Upper lobe of left lung (tissue), 6 donors: ENCODE measurements around the gene CD70. TPM values are rescaled to one million over a fixed set of nuclear protein-coding genes. Genes with fewer than 3 reads are reported as not detected.

Experiments
- ATAC-seq, 2 donors: fragments of 200-7000 bp; cut with Tn5 transposase; one replicate each; pipeline ENCODE4 v1.9.1; 2022; ENCODE audit warnings: mild to moderate bottlenecking in 2 of 2, moderate library complexity in 2 of 2; ENCODE audit not compliant: low FRiP score in 2 of 2
- DNase-seq, 2 donors: peaks; one replicate each; pipeline ENCODE4 v3.0.0-alpha.2; 2019 to 2020
- H3K27ac ChIP-seq, 4 donors: fragments of 200-600 bp; sonication (generic); one replicate each; pipeline ENCODE4 v1.5.1; 2016 to 2019
- H3K27me3 ChIP-seq, 4 donors: fragments of 200-600 bp; sonication (generic); one replicate each; pipeline ENCODE4 v1.5.1; 2017 to 2019
- H3K36me3 ChIP-seq, 4 donors: fragments of 200-600 bp; sonication (generic); one replicate each; pipeline ENCODE4 v1.5.1; 2016 to 2019
- H3K4me1 ChIP-seq, 4 donors: fragments of 200-600 bp; sonication (generic); one replicate each; pipeline ENCODE4 v1.5.1; 2018 to 2019
- H3K4me3 ChIP-seq, 4 donors: fragments of 200-600 bp; sonication (generic); one replicate each; pipeline ENCODE4 v1.5.1; 2017 to 2019; ENCODE audit warnings: mild to moderate bottlenecking in 2 of 4, moderate library complexity in 1 of 4
- H3K9me3 ChIP-seq, 4 donors: fragments of 200-600 bp; sonication (generic); one replicate each; pipeline ENCODE4 v1.5.1; 2018 to 2019
- CTCF ChIP-seq, 6 experiments: fragments of 450-650 bp in 4 of 6; fragments of 200-600 bp in 2 of 6; sonication (generic) in 2 of 6; IDR thresholded peaks; one replicate each; pipeline ENCODE4 v1.5.1; 2016 to 2019; ENCODE audit warnings: antibody characterized with exemption in 6 of 6
- EP300 ChIP-seq, 4 donors: sonication (generic); formaldehyde crosslinking; IDR thresholded peaks; one replicate each; pipeline ENCODE4 v1.5.1; 2017; ENCODE audit warnings: antibody characterized with exemption in 4 of 4, control low read depth in 2 of 4
- POLR2A ChIP-seq, 4 donors: fragments of 450-650 bp; IDR thresholded peaks; one replicate each; pipeline ENCODE4 v1.5.1; 2016 to 2017; ENCODE audit warnings: antibody characterized with exemption in 4 of 4, mild to moderate bottlenecking in 2 of 4
- POLR2AphosphoS5 ChIP-seq, 2 donors: sonication (generic); formaldehyde crosslinking; IDR thresholded peaks; one replicate each; pipeline ENCODE4 v1.5.1; 2017; ENCODE audit warnings: antibody characterized with exemption in 2 of 2
- WGBS, 2 donors: methylation state at CpG; one replicate each; pipeline ENCODE4 v1.1.5; 2017 to 2018; 5-methylcytosine and 5-hydroxymethylcytosine counted together
- total RNA-seq, 6 donors: library from RNA; depleted of rRNA in 4 of 6; stranded (reverse); fragments of >200 nt in 4 of 6; gene quantifications; one replicate each; pipeline versions ENCODE4 v1.1.0 to v1.2.1, GENCODE V29; 2016 to 2021
- donor health status: DM: no; HTN: no; CAD: no; lungs with moderate emphysema.
- donor health status: DM: no; HTN: yes; CAD: no; lungs with severe emphysema.

Gene CD70
- total RNA-seq, 6 donors from 2014 or later = 0.31 to 1.3 TPM; not detected in 4

GRCh38 chr19:6580313-6580712 is 10.6 kb downstream of the CD70 start:
- Histone ChIP-seq H3K9me3 (no peaks in the 10 kb centered on the region), H3K4me1 (peaks cover 0 to 7% (median 0%) of the 10 kb centered on the region in 4 donors), H3K27ac (no peak overlapping the region), H3K27me3 (no peaks in the 10 kb centered on the region), H3K36me3 (no peaks in the 10 kb centered on the region), H3K4me3 (no peak overlapping the region)
- TF ChIP-seq POLR2AphosphoS5 (IDR thresholded peaks at IDR 0.05) (no peak), POLR2A (IDR thresholded peaks at IDR 0.05) (no peak), CTCF (IDR thresholded peaks at IDR 0.05) (no peak), EP300 (IDR thresholded peaks at IDR 0.05) (no peak)
- ATAC-seq = peak in 1 of 2 donors; percentile 68
- 85 to 90% methylated on average over 8 of the region's 8 CpGs for WGBS, 2 donors
- peak in 1 of 2 donors; percentile 34 for DNase-seq

DNA sequence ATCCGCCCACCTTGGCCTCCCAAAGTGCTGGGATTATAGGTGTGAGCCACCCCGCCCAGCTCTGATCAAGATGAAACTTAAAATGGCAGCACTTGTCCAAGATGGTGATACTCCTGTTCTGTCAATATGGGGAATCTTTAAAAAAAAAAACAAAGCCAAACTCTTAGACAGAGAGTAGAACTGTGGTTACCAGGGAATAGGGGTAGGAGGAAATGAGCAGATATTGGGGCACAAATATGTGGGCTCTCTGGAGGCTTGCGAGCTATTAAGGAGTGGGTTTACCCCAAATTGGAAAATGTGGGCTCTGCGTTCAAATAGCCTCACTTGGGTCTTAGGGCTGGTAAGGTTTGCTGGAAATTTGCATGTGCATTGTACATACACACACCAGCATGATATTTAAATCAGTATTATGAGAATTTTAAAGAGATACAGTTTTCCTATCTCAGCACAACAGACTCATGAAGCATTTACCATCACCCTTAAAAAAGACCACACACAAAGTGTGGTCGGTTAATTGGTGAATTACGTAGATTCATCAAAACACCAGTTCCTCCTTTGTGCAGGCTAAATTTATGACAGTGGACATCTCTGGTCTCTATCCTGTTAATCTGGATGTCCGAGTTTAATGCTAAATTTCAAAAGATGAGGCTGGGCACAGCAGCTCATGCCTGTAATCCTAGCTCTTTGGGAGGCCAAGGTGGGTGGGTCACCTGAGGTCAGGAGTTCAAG is 11.3 kb downstream of the CD70 start:
- Histone ChIP-seq H3K4me1 (peaks cover 0 to 7% (median 0%) of the 10 kb centered on the region in 4 donors), H3K36me3 (no peaks in the 10 kb centered on the region), H3K9me3 (no peaks in the 10 kb centered on the region), H3K27me3 (no peaks in the 10 kb centered on the region), H3K4me3 (no peak overlapping the region), H3K27ac (no peak overlapping the region)
- no peak for TF ChIP-seq POLR2AphosphoS5 (IDR thresholded peaks at IDR 0.05)
- no peak for TF ChIP-seq POLR2A (IDR thresholded peaks at IDR 0.05)
- TF ChIP-seq CTCF (IDR thresholded peaks at IDR 0.05) = no peak
- no peak for TF ChIP-seq EP300 (IDR thresholded peaks at IDR 0.05)
- no peak for DNase-seq
- WGBS, 2 donors = 86 to 88% methylated on average over 7 of the region's 7 CpGs
- ATAC-seq = no peak

- no peak for TF ChIP-seq CTCF (IDR thresholded peaks at IDR 0.05)
- TF ChIP-seq EP300 (IDR thresholded peaks at IDR 0.05) = no peak
- TF ChIP-seq POLR2A (IDR thresholded peaks at IDR 0.05) = no peak
- TF ChIP-seq POLR2AphosphoS5 (IDR thresholded peaks at IDR 0.05) = no peak
- Histone ChIP-seq H3K4me1 (peaks cover 0 to 7% (median 0%) of the 10 kb centered on the region in 4 donors), H3K27me3 (no peaks in the 10 kb centered on the region), H3K9me3 (no peaks in the 10 kb centered on the region), H3K36me3 (no peaks in the 10 kb centered on the region), H3K27ac (no peak overlapping the region), H3K4me3 (no peak overlapping the region)
- DNase-seq = no peak
- 47 to 53% methylated on average over 5 of the region's 5 CpGs for WGBS, 2 donors
- peak; percentile 49 to 82 for ATAC-seq
Observed at GRCh38 chr19:6577476-6578125, 13.3 kb downstream of the CD70 start.

- no peaks in the 10 kb centered on the region for H3K27me3 ChIP-seq
- 63 to 69% methylated on average over 5 of the region's 5 CpGs for WGBS, 2 donors
- no peak for DNase-seq
- no peak overlapping the region for H3K4me3 ChIP-seq
- no peaks in the 10 kb centered on the region for H3K9me3 ChIP-seq
- no peak overlapping the region for H3K27ac ChIP-seq
- ATAC-seq = no peak
- H3K4me1 ChIP-seq = peaks cover 0 to 7% (median 0%) of the 10 kb centered on the region in 4 donors
- no peaks in the 10 kb centered on the region for H3K36me3 ChIP-seq
- TF ChIP-seq POLR2A (IDR thresholded peaks at IDR 0.05) = no peak
- no peak for TF ChIP-seq POLR2AphosphoS5 (IDR thresholded peaks at IDR 0.05)
- TF ChIP-seq EP300 (IDR thresholded peaks at IDR 0.05) = no peak
- no peak for TF ChIP-seq CTCF (IDR thresholded peaks at IDR 0.05)
Observed at GRCh38 chr19:6576869-6577475, 14.0 kb downstream of the CD70 start.
